ENCODE results near the gene RPS16.
"Not testable (repeated sequence)": the region's sequence is repeated elsewhere in the genome, so short reads cannot be mapped to it uniquely, and the experiment has no call there.

The RPS16 gene

DNA sequence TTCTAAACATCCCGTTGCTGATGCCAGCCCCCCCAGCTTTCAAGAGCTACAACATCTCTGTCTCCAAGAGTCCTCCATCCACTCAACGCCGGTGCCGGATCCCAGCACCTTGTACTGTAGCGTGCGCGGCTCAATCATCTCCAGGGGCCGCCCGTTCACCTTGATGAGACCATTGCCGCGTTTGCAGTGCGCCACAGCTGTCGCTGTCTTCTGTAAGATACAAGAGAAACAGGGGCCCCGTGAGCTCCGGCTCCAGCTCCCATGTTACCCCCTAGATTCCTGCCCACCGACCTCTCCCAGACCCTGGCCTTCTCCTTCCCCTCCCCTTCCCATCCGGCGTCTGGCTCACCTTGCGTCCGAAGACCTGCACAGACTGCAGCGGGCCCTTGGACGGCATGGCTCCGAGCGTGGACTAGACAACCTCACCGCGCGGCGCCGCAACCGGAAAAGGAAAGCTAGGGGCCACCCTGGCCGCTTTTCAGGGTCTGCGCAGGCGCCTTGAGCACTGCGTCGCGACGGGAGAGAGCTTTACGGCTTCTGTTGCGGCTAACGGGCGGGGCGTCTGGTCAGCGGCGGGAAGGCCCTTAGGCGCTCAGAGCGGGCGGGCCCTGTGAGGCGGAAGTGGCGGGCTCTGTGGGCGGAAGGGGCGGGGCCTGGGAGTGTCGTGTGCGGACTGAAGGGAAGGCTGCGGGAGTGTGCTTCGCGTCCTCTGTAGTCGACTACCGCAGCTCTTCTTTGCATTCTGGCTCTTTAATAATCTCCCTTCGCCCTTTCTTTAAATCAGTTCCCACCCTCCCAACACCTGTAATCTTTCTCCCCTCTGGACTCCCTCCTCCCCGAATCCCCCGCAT is at the start of gene RPS16:
Gene RPS16, minus strand, starts transcription at position 451 of the 851 bp plus-strand sequence. Its CDS starts 54 bp downstream, at position 397.
- DNase-seq: peak; percentile 98 to 100

DNA sequence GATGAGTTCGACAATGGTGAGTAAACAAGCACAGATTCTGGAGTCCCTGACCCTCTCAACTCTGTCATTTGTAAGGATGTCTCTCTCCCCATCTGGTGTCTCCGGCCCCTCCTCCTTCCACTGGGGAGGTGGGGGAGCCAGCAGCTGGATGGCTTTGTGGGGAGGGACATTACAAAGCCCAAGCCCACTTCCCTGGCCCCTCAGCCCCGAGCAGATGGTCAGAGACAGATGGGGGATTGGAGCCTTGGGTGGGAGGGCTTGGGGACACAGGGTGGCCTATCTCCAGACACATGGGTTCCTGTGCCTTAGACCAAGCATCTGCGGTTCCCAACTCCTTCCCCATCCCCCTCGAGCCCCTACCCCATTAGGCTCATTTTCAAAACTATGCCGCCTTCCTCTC is 47.4 kb upstream of the RPS16 start:
- no peak for DNase-seq

DNA sequence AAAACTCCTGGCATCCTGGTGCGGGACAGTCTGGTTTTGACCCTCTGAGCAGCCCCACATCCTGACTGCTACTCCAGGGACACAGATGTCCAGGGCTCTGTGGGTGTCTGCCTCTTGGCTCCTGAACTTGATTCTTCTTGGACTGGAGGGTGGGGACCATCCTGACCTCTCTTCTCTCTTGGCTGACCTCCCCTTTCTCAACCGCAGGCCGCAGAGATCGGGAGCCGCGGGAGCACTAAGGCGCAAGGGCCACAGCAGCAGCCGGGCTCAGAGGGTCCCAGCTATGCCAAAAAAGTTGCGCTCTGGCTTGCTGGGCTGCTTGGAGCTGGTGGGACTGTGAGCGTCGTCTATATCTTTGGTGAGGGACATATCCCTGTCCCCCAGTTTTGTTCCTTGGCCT is 45.9 kb upstream of the RPS16 start:
- DNase-seq: no peak

DNA sequence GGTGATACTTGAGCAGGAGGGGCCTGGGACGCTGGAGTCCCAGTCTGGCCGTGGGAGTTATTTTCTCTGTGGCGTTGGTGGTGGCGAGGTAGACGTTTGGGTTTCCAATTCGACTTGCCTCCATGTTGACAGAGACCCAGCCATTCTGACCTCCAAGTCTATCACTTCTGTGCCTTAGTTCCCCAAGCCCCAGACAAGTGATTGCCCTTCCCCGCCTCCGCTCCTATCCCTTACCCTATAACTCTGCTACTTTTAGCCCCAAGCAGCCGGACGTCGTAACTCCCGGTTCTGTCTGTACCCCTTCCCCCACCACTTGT is 45.4 kb upstream of the RPS16 start:
- no peak for DNase-seq

DNA sequence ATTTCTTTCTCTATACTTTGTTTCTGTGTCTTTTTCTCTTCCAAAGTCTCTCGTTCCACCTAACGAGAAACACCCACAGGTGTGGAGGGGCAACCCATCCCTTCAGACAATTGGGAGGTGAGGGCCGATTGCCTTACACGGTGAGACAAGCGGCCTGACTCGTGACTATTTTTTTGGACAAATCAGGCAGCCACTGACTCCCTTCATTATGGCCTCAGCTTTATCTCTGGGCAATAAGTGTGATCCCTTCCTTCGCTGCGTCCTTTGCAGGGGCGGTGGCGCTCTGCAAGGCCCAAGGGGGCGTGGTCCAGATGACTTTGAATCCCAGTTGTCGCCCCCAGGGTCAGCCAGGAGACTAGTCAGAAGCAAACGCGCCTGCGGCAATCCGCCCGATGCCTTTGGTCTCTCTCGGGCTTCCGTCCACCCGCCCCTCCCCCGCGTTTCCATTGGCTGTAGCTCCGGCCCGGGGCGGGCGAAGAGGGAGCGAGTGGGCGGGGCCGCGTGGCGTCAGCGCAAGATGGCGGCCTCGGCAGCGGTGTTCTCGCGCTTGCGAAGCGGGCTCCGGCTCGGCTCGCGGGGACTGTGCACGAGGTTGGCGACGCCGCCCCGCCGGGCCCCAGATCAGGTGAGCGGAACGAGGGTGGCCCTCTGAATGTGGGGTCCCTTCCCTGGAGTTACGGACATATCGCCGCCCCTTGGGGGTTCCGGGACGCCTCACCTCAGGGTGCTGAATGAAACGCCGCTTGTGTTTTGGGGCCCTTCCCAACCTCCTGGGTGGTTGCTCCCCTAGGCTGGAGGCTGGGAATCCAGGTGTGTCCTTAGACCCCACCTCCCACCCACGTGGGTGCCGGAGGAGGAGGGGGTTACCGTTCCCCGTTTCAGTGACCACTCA is 44.8 kb upstream of the RPS16 start, which contains the start of gene TIMM50:
Gene TIMM50, plus strand, starts transcription at position 502 of the 892 bp plus-strand sequence. Its CDS starts 16 bp downstream, at position 518.
- peak; percentile 93 to 98 for DNase-seq

DNA sequence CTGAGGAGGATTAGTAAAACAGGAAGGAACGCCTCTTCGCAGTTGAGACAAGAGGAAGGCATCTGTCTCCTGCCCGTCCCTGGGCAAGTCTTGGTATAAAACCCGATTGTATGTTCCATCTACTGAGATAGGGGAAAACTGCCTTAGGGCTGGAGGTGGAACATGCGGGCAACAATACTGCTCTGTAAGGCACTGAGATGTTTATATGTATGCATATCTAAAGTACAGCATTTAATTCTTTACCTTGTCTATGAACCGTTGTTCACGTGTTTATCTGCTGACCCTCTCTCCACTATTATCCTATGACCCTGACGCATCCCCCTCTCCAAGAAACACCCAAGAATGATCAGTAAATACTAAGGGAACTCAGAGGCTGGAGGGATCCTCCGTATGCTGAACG is 44.2 kb upstream of the RPS16 start:
- no peak for DNase-seq

DNA sequence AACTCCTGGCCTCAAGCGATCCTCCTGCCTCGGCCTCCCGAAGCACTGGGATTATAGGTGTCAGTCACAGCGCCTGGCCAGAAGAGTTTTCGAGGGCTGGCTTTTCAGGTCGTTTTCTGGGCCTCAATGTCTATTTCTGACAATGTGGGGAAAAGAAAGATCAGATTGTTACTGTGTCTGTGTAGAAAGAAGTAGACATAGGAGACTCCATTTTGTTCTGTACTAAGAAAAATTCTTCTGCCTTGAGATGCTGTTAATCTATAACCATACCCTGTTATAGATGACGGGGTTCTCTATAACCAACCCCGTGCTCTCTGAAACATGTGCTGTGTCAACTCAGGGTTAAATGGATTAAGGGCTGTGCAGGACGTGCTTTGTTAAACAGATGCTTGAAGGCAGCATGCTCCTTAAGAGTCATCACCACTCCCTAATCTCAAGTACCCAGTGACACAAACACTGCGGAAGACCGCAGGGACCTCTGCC is 43.6 kb upstream of the RPS16 start:
- DNase-seq: not testable (repeated sequence)

DNA sequence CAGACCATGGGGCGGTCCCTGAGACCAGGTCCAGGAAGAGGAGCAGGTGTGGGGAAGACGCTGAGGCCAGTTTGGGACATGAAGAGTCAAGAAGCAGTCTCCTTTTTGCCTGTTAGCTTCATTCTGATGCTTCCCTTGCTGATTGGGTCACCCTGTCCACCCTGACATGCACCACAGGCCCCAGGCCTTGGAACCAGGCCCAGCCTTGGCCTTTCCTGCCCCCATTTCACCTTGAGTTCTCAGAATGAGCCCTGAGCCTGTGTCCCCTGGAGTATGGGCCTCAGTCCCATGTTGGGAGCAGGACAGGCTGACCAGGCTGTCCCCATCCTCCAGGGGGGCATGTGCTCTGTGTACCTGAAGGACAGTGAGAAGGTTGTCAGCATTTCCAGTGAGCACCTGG is 40.0 kb upstream of the RPS16 start:
- no peak for DNase-seq

DNA sequence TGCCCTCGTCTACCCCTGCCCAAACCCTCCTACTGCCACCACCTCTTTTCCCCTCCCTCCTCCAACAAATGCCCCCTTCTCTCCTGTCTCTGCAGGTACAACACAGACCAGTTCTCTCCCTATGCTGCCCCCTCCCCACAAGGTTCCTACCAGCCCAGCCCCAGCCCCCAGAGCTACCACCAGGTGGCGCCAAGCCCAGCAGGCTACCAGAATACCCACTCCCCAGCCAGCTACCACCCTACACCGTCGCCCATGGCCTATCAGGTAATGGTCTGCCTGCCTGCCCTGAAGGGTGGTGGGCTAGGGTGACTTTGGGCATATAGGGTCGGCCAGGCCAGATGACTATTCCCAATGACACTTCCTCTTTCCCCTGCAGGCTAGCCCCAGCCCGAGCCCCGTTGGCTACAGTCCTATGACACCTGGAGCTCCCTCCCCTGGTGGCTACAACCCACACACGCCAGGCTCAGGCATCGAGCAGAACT is 38.4 kb upstream of the RPS16 start:
- DNase-seq: peak in 1 of 2 donors; percentile 61

DNA sequence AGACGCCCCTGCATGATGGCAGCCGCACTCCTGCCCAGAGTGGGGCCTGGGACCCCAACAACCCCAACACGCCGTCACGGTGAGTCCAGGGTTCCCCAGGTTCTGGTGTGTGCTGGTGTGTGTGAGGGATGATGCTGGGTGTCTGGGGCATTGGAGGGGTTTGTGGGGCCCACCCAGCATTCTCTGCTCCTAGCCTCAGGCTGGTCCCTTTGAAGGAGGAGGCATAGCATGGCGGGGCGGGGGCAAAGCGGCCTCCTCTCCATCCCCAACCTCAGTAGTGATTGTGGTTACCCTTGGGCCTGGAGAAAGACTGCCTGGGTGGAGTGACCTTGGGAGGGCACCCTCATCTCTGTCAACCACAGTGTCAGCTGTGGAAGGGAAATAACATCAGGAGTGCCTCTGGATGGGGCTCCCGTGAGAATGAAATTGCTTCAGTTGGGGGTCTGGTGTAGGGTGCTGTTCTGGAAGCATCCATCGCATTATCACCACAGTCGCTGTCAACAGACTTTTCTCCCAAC is 37.8 kb upstream of the RPS16 start:
- no peak for DNase-seq

DNA sequence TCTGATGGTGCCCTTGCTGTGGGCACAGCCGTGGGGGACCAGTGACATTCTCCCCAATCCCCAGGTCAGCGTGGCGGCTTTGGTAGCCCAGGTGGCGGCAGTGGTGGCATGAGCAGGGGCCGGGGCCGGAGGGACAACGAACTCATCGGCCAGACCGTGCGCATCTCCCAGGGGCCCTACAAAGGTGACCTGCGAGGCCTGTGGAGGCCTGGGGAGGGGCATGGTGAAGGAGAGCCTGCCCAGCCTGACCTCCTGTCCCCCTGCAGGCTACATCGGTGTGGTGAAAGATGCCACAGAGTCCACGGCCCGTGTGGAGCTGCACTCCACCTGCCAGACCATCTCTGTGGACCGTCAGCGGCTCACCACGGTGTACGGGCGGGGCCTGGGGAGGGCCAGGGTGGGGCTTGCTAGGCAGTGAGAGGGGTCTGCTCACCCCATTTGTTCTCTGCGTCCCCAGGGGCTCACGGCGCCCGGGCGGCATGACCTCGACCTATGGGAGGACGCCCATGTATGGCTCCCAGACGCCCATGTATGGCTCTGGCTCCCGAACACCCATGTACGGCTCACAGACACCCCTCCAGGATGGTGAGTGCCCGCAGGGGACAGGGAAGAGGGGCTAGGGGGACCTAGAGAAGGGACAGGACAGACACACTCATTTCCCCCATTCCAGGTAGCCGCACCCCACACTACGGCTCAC is 37.1 kb upstream of the RPS16 start:
- no peak for DNase-seq

DNA sequence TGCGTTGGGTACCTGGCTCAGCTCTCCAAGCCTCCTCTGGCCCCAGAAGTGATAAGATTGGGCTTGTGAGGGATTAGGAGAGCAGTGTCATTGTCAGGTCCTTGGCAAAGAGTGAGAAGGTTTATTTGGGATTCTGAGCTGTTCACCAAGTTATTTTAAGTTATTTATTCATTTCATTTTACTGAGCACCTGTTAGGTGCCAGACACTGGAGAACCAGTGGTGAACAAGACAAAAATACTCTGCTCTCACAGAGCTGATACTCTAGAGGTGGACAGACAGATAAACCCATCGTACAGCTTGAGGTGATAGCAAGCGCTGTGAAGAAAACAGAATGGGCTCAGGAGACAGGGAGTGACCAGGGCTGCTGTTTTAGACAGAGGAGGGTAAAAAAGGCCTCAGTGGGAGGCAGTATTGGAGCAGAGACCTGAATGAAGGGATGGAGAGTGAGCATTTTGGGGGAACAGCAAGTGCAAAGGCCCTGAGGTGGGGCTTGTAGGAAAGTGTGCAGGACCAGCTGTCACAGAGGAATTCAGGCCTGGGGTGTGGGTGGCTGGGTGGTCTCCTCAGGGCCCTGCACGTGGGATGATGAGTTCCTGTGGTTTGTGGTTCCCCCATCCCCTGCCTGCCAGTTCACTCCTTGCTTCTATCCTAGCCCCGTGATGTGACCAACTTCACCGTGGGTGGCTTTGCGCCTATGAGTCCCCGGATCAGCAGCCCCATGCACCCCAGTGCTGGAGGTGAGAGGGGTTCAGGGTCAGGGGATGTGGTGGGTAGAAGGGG is 36.2 kb upstream of the RPS16 start:
- DNase-seq: no peak

DNA sequence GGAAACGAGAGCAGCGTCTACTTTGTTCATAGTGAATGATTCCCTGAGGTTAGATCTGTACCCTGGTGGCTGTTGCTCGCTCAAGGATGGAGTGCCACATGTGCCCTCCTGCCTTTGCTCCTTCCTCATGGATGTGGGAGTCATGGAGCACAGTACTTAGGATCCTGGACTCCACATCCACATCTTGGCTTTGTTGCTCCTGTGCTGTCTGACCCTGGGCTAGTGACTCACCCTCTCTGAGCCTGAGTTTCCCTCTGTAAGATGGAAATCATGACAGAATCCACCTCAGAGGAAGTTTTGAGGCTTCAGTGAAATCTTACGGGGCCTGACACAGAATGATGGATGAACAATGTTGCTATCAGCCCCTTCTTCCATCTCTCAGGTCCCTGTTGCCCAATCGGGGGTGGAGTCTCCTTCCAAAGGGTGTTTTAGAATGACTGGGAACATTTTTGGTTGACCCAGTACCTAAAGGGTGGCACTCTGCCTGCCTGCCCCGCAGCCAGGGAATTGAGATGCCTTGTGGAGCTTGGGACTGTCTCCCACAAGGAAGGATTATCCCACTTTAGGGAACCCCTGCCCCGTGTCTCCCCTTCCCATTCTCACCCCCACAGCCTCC is 35.1 kb upstream of the RPS16 start:
- DNase-seq: no peak

DNA sequence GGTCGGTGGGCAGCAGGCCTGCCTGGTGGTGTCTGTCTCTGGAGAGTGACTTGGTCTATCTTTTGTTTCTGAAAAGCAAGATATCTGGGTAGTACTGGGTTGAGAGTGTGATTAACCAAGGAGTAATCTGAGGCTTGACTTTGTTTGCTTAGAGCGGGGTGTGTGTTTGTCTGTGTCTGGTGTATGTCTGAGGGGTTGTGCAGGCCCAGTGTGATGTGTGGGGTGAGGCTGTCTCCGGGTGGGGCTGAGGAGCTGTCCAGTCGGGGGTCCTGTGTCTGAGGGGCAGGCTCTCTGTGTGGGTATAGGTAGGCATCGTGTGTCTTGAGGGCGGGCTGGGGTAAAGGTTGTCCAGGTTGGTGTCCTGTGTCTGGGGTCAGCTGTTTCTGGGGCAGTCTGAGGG is 33.8 kb upstream of the RPS16 start:
- DNase-seq: no peak

DNA sequence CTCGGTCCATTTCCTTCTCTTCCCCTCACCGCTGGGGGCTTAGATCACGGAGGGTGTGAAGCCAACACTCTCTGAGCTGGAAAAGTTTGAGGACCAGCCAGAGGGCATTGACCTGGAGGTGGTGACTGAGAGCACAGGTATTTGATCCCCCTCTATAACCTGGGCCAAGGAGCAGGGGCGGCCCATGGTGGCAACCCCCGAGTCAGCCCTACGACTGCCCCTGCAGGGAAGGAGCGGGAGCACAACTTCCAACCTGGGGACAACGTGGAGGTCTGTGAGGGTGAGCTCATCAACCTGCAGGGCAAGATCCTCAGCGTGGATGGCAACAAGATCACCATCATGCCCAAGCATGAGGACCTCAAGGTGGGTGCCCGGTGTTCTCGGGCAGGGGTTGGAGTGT is 33.3 kb upstream of the RPS16 start:
- DNase-seq: no peak

DNA sequence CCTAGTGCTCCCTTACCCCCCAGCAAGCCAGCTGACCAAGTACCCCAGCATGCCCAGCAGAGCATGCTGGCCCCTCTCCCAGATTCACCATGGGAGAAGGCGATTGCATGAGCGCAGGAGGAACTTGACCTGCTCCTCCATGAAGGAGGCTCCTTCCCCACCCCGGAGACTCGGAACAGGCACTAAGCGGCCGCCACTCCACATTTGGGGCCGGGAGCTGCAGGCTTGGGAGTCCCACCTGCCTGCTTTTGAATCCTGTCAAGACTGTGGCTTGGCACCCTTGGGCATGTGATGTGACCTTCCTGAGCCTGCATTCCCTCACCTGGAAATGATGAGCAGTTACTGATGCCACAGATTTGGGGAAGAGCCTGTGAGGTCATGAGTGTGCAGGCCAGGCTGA is 32.2 kb upstream of the RPS16 start:
- no peak for DNase-seq

DNA sequence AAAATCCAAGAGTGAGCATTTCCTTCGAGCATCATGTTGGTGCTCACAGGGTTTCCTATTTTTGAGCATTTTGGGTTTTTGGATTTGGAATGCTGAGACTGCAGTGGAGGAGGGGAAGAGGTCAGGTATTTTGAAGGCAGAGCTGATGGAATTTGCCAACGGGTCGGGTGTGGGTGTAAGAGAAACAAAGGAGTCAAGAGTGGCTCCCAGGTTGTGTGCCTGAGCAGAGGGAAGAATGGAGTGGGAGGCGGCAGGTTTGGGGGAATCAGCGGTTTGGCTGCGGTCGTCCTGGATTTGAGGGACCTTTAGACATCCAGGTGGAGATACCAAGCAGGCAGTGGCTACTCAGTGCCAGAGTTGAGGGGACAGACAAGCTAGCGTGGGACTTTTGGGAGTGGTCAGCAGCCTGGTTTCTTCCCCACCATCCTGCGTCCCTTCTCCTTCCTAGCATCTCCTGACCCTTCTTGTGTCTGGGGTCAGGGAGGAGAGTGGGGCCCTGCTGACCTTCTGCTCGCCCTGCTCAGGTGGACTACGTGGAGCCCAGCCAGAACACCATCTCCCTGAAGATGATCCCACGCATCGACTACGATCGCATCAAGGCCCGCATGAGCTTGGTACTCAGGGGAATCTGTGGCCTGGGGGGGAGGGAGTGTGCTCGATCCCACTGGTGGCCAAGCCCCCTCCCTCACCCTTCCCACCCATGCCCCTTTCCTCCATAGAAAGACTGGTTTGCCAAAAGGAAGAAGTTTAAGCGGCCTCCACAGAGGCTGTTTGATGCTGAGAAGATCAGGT is 30.4 kb upstream of the RPS16 start:
- no peak for DNase-seq

DNA sequence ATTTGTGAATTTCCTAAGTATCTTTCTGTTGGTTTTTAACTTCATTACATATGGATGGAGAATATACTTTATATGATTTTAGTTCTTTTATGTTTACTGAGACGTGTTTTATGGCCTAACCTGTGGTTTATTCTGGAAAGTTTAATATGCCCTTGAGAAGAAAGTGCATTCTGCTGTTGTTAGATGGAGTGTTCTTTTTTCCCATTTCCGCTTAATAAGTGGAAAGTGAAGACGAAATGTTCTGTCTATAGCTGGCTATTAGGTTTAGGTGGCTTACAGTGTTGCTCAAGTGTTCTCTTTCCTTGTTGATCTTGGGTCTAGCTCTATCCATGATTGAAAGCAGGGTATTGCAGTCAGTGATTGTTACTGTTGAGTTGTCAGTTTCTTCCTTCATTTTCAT is 27.7 kb upstream of the RPS16 start:
- no peak for DNase-seq

DNA sequence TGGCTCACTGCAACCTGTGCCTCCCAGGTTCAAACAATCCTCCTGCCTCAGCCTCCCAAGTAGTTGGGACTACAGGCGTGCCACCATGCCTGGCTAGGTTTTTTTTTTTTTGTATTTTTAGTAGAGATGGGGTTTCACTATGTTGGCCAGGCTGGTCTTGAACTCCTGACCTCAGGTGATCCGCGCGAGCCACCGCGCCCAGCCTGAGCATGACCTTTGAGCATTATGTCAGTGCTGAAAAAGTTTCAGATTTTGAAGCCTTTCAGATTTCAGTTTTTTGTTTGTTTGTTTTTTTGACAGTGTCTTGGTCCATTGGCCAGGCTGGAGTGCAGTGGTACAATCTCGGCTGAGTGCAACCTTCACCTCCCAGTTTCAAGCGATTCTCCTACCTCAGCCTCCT is 15.5 kb upstream of the RPS16 start:
- DNase-seq: not testable (repeated sequence)

DNA sequence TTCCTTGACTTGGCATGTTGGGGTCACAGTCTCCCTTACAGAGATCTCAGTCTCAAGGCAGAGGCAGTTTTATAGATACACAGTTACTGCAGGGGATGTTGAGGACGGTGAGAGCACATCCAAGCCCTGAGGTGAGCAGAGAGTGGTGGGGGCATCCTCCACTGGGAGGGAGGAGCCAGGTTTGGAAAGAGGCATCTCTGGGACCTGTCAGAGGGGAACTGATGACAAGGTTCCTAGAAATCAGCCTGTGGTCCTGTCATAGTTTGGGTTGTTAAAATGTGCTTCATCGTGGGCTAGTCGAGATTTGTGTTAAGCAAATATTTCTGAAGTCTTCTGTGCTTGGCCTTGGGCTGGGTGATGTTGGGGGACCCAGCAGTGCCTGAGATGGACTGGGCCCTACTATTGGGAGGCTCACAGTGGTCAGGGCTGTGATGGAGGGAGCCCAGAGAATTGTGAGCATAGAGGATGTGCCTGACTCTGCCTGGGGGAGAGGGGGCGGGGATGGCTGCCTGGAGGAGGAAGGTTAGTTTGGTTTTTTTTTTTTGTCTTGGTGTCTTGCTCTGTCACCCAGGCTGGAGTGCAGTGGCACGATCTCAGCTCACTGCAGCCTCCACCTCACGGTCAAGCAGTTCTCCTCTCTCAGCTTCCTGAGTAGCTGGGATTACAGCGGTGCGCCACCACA is 13.5 kb upstream of the RPS16 start:
- no peak for DNase-seq

Data from inflammatory macrophage treated with lipopolysaccharide for 1 hour (primary cell).